Astrocyte (in vitro differentiated cells and primary cell): Measurements from ENCODE around the gene C16orf96. TPM values are rescaled to one million over a fixed set of nuclear protein-coding genes. Genes with fewer than 3 reads are reported as not detected.
"Not testable (repeated sequence)": the region's sequence is repeated elsewhere in the genome, so short reads cannot be mapped to it uniquely, and the experiment has no call there.

Experiments used
- DNase-seq: peaks from one replicate; pipeline ENCODE4 v3.0.0-alpha.2; 2010; ENCODE audit warnings: low read depth
- FAIRE-seq: peaks from 2 replicates; lab custom pipeline; 2011; peaks lifted over from hg19 to GRCh38; lab: Jason Lieb, UNC
- H2AFZ ChIP-seq: 2 replicates; pipeline ENCODE4 v1.6.0; 2012; ENCODE audit warnings: low read depth, low read length, inconsistent platforms
- H3K27ac ChIP-seq: 2 replicates; pipeline ENCODE4 v1.5.1; 2011; ENCODE audit warnings: low read depth, low read length, inconsistent platforms
- H3K27me3 ChIP-seq: 2 replicates; pipeline ENCODE4 v1.6.0; 2011; ENCODE audit warnings: low read length, inconsistent platforms; ENCODE audit not compliant: insufficient read depth
- H3K36me3 ChIP-seq: 2 replicates; pipeline ENCODE4 v1.5.1; 2011; ENCODE audit warnings: low read length, inconsistent platforms; ENCODE audit not compliant: insufficient read depth
- H3K4me1 ChIP-seq: 2 replicates; pipeline ENCODE4 v1.5.1; 2011; ENCODE audit warnings: low read length, inconsistent platforms; ENCODE audit not compliant: insufficient read depth
- H3K4me2 ChIP-seq: 2 replicates; pipeline ENCODE4 v1.6.0; 2012; ENCODE audit warnings: low read length, inconsistent platforms
- H3K4me3 ChIP-seq: 2 replicates; pipeline ENCODE4 v1.5.1; 2011; ENCODE audit warnings: low read depth, mild to moderate bottlenecking, low read length, inconsistent platforms; ENCODE audit not compliant: insufficient read depth
- H3K79me2 ChIP-seq: 2 replicates; pipeline ENCODE4 v1.6.0; 2012; ENCODE audit warnings: mild to moderate bottlenecking, low read length, inconsistent platforms; ENCODE audit not compliant: insufficient read depth
- H3K9ac ChIP-seq: 2 replicates; pipeline ENCODE4 v1.6.0; 2012; ENCODE audit warnings: mild to moderate bottlenecking, low read length, inconsistent platforms
- H3K9me3 ChIP-seq: 2 replicates; pipeline ENCODE4 v1.5.1; 2012; ENCODE audit warnings: low read depth, mild to moderate bottlenecking, low read length, inconsistent platforms; ENCODE audit not compliant: insufficient read depth
- H4K20me1 ChIP-seq: 2 replicates; pipeline ENCODE4 v1.6.0; 2012; ENCODE audit warnings: low read length, inconsistent platforms; ENCODE audit not compliant: insufficient read depth
- H3K27ac Mint-ChIP-seq: one replicate; pipeline ENCODE4 v1.8.0; 2021; ENCODE audit warnings: mild to moderate bottlenecking, mixed read lengths; ENCODE audit not compliant: unreplicated experiment
- H3K27me3 Mint-ChIP-seq: one replicate; pipeline ENCODE4 v1.8.0; 2021; ENCODE audit warnings: low read depth, mixed read lengths; ENCODE audit not compliant: unreplicated experiment
- H3K36me3 Mint-ChIP-seq: one replicate; pipeline ENCODE4 v1.8.0; 2021; ENCODE audit warnings: low read depth, mixed read lengths; ENCODE audit not compliant: unreplicated experiment
- H3K4me1 Mint-ChIP-seq: one replicate; pipeline ENCODE4 v1.8.0; 2021; ENCODE audit warnings: low read depth, mixed read lengths; ENCODE audit not compliant: unreplicated experiment
- H3K4me3 Mint-ChIP-seq: one replicate; pipeline ENCODE4 v1.8.0; 2021; ENCODE audit warnings: mild to moderate bottlenecking, moderate library complexity, mixed read lengths; ENCODE audit not compliant: unreplicated experiment
- H3K9me3 Mint-ChIP-seq: one replicate; pipeline ENCODE4 v1.8.0; 2021; ENCODE audit warnings: mild to moderate bottlenecking, mixed read lengths; ENCODE audit not compliant: unreplicated experiment
- CTCF ChIP-seq: IDR thresholded peaks from 2 replicates; pipeline ENCODE4 v1.5.1; 2011; ENCODE audit warnings: low read depth, mild to moderate bottlenecking, inconsistent platforms, low read length, moderate library complexity; ENCODE audit not compliant: insufficient read depth
- EZH2 ChIP-seq: IDR thresholded peaks from 2 replicates; pipeline ENCODE4 v1.6.1; 2012; ENCODE audit warnings: mild to moderate bottlenecking, low read length, inconsistent platforms; ENCODE audit not compliant: insufficient read depth
- total RNA-seq: library from RNA; stranded (reverse); gene quantifications from 2 replicates; pipeline ENCODE4 v1.2.1, GENCODE V29; 2021

Gene C16orf96
- total RNA-seq, 1 donor from 2014 or later = 0.20 TPM

GRCh38 chr16:4572715-4573114 is 16.6 kb downstream of the C16orf96 start:
- H3K79me2 ChIP-seq = no peaks in the 10 kb centered on the region

GRCh38 chr16:4573926-4574325 is 17.8 kb downstream of the C16orf96 start:
- H3K36me3 Mint-ChIP-seq, H3K4me1 Mint-ChIP-seq, DNase-seq: not testable (repeated sequence)

More at GRCh38 chr16:4572715-4573114, 16.6 kb downstream of the C16orf96 start:
- Mint-ChIP-seq H3K27me3 (peaks cover 2% of the 10 kb centered on the region), H3K36me3 (peaks cover 2% of the 10 kb centered on the region), H3K4me3 (no peak overlapping the region), H3K27ac (no peak overlapping the region), H3K4me1 (no peaks in the 10 kb centered on the region), H3K9me3 (no peaks in the 10 kb centered on the region)
- FAIRE-seq (no peak), DNase-seq (no peak)
- Histone ChIP-seq H3K4me1 (no peaks in the 10 kb centered on the region), H4K20me1 (no peaks in the 10 kb centered on the region), H3K4me3 (no peak overlapping the region), H3K27ac (no peak overlapping the region), H3K27me3 (no peaks in the 10 kb centered on the region), H3K36me3 (no peaks in the 10 kb centered on the region), H2AFZ (no peak overlapping the region), H3K9me3 (no peaks in the 10 kb centered on the region), H3K9ac (no peak overlapping the region), H3K4me2 (no peak overlapping the region)
- TF ChIP-seq EZH2 (no peak), CTCF (no peak)

GRCh38 chr16:4574919-4575705 is 19.0 kb downstream of the C16orf96 start:
- Histone ChIP-seq H3K27ac (no peak overlapping the region), H2AFZ (no peak overlapping the region), H3K79me2 (no peaks in the 10 kb centered on the region), H3K9me3 (no peaks in the 10 kb centered on the region), H4K20me1 (no peaks in the 10 kb centered on the region), H3K36me3 (no peaks in the 10 kb centered on the region), H3K9ac (no peak overlapping the region), H3K27me3 (no peaks in the 10 kb centered on the region), H3K4me3 (no peak overlapping the region), H3K4me2 (no peak overlapping the region), H3K4me1 (no peaks in the 10 kb centered on the region)
- peaks cover 2% of the 10 kb centered on the region for H3K36me3 Mint-ChIP-seq
- no peaks in the 10 kb centered on the region for H3K9me3 Mint-ChIP-seq
- TF ChIP-seq CTCF (no peak), EZH2 (no peak)
- peaks cover 2% of the 10 kb centered on the region for H3K27me3 Mint-ChIP-seq
- no peak overlapping the region for H3K4me3 Mint-ChIP-seq
- FAIRE-seq (no peak), DNase-seq (no peak)
- no peak overlapping the region for H3K27ac Mint-ChIP-seq
- H3K4me1 Mint-ChIP-seq = no peaks in the 10 kb centered on the region

More at GRCh38 chr16:4573926-4574325, 17.8 kb downstream of the C16orf96 start:
- not testable (repeated sequence) for H3K27ac Mint-ChIP-seq, H3K79me2 ChIP-seq, FAIRE-seq, H4K20me1 ChIP-seq, H3K9ac ChIP-seq, H3K27me3 Mint-ChIP-seq, H3K4me3 ChIP-seq, H3K4me1 ChIP-seq, H3K9me3 Mint-ChIP-seq, H3K4me2 ChIP-seq, H3K36me3 ChIP-seq, H3K4me3 Mint-ChIP-seq, H2AFZ ChIP-seq, H3K27ac ChIP-seq, H3K9me3 ChIP-seq, H3K27me3 ChIP-seq
